Fibroblast of skin of back (primary cell): ENCODE results near the gene NUFIP1.
"Not testable (repeated sequence)": the region's sequence is repeated elsewhere in the genome, so short reads cannot be mapped to it uniquely, and the experiment has no call there.

ENCODE experiments used
- DNase-seq: peaks from one replicate; pipeline ENCODE4 v3.0.0-alpha.2; 2013

Gene NUFIP1

DNA sequence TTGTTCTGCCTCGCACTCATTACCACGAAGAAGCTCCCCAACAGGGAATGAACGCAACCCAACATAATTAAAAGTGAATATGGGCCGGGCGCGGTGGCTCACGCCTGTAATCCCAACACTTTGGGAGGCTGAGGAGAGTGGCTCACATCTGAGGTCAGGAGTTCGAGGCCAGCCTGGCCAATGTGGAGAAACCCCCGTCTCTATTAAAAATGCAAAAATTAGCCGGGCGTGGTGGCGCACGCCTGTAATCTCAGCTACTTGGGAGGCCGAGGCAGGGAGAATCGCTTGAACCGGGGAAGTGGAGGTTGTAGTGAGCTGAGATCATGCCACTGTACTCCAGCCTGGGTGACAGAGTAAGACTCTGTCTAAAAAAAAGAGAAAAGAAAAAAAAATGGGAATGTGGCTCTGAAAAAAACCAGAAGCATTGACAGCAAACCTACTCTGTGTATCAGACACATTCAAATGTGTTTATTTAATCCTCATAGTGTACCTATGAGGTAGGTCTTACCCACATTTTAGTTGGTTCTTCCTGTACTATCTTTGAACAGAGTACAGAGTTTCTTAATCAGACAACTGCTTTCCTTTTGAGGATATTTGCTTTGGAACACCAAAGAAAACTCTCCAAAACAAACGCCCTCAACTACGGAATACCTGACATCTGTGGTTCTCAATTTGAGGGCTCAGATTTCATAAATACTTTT is 70.0 kb downstream of the NUFIP1 start:
- no peak for DNase-seq

DNA sequence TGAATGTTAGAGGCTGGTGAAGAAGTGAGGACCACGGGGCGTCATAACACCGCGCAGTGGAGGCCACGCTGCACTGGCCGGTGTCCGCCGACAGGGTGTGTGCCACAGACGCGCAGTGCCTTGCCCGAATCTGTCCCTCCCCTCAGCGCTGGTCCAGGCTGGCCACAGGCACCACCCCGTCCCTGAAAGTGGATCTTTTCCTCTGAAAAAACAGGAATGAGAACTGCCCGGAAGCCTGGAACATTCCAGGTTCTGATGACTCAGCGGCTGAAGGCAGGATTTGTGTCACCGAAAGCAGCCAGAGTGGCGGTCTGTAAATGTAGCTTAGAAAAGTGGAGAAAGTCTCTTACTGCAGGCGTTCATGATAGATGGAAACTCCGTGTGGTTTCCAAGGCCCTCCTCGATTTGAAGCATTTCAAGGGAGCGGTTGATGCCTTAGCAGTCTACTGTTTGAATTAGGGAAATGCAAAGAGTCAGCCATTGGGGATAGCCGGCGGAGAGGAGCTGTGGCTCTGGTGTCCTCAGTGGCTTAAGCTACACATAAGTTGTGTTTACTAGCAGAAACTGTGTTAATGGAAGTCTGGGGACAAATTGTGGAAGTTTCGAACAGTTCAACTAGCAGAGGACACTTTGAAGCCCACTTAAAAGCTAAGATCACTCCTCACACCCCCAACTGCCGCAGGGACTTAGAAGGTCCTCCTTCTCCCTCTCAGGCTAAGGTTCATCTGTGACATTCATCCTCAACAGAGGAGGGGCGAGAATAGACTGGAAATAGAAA is 70.8 kb downstream of the NUFIP1 start:
- peak; percentile 98 for DNase-seq

DNA sequence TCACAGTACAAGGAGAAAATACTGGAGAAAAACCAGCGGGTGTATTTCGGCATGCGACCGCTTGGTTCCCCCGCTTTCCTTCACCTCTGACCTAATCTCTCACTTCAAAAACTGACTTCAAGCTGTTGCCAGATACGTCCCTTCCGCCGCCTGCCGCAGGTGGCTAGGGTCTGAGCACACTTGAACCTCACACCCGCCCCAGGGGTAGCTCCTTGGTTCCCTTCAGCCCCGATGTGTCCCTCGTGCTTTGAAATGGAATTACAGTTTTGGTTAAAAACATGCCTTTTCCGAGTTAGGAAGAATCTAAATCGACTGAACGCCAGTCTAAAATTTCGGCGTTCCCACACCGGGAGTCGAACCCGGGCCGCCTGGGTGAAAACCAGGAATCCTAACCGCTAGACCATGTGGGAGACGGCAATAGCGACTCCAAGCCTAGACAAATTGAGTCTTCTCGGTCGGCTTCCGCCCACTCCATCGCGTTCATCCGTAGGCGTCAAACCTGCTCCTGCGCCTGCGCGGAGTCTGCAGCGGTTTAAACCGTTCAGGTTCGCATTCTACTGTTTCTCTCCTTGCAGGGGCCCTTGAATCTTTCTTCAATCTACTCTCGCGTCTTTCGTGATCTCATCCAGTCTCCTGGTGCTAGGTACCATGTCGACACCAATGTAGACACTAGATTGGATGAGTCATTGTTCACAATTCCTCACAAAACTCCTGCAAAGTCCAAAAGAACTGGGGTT is 71.5 kb downstream of the NUFIP1 start:
- peak; percentile 96 for DNase-seq

DNA sequence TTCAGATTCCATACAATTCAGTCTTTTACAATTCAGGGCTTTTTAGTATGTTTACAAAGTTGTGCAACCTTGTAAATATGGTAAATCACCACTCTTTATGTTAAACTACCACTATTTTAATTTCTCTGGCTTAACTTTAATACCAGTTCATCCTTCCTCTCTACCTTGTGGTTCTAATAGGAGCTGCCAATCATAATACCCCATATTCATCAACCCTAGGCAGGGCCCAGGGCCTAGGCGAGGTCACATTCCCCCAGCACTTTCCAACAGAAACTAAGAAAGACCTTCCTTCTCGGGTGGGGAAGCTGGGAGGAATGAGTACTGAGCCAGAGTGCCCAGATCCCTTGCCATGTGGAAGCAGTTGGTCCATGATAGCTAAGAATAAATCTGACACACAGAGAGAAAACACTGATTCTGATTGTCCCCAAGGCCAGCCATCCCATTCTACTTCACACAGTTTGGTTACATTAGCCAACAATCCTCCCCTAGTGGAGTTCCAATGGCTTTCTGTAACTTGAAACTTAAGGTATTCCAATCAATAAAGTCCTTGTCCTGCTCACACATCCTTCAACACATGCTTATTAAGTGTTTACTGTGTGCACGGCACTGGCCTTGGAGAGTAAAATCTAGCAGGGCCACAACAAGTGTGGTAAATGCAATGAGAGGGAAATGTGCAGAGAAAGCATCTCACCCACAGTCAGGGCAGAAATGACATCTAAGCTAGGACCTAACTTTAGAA is 76.8 kb downstream of the NUFIP1 start:
- no peak for DNase-seq

DNA sequence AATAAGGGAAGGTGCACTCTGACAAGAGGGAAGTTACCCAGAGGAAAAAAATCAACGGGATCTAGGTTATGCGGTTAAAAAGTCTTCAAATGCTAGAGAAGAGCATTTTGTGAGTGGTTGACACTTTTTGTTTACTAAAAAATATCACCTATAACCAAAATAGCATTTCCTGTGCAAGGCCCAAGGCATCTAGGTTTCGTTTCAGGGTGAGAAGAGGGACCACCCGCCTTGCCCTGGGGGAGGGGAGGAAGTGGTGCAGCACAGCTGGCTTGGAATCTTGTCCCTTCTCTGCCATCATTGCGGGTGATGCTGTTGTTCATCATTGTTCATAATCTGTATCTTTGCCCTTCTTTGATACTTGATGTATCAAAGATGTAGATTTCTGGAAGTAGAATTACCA is 80.6 kb downstream of the NUFIP1 start:
- DNase-seq, result no peak

DNA sequence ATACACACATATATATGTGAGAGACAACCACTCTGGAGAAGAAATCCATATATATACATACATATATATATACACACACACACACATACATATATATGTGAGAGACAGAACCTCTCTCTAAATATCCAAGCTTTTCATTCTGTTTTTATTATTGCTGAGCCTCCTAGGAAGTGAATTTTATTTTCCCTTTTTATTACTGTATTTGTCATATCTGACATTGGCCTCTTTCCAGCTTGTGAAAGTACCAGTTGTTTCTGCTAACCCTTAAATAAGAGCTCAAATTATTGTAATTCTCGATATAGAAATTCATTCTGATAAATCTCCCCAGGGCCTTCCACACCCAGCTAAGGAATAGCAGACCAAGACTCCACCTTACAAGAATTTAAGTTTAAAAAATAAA is 81.0 kb downstream of the NUFIP1 start:
- DNase-seq, result no peak

DNA sequence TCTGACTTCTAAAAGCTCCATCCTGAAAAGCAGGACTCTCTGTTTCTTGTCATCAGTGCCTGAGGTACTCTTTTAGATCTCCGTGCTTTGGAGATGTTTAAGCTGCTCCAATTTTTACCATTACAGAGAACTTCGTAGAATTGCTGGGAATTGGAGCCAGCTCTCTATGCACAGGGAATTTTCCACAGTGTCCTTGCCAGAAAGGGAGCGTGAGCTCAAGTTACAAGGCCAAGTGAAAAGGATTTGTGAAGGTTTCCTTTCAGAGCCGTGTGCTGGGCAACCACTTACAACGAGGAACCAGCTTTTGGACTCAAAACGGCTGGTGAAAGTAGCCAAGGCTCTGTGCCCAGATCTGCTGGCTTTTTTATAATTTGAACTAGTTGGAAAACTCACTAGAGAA is 82.6 kb downstream of the NUFIP1 start:
- DNase-seq, result no peak

DNA sequence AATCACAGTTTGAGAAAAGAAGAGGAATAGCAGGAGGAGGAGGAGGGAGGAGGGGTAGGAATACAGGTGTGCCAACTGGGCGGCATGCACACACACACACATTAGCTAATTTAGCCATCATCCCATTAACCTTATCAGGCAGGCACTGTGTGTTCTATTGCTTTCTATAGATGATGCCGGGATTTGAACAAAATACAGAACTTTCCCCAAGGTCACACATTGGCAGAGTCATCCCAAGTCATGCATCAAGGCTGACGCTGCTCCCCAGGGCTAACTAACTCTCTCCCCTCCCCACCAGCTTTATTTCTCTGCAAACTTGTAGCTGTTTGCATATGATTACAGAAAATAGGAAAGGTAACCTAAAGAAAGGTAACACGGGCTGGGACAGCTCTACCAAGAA is 83.0 kb downstream of the NUFIP1 start:
- DNase-seq, result no peak

DNA sequence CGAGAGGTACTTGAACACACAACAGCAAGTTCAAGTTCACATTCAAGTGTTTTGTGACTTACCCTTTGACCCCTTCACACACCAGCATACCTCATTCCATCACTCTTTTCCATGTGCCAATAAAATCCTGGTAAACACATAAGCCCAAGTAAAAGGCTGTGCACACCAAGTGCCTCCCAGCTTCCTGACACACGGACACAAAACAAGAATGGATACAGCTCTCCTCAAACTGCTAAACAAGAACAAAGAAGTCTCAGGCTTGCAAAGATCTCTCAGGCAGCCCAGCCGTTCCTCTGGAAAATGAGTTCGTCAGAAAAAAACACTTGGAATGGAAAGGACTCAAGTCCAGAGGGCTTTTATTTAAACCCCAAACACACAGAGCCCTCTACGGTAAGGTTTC is 83.7 kb downstream of the NUFIP1 start:
- DNase-seq, result no peak

DNA sequence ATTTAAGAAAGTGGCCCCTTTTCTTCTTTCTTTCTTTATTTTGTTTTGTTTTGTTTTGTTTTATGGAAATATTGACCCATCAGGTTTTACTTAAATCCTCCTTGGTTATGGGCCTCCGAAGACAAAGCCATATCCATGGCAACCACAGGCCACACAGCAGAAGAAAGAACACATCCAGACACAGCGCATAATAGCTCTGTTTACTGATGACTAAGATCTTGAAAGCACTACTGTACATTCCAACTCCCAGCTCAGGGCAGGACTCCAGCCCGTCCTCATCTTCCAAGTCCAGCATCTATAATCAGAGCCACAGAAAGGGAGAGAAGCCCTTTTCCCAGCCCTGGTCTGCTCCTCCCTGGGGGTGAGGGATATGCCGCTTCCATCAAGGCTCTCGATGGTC is 84.3 kb downstream of the NUFIP1 start:
- DNase-seq, result peak; percentile 93

DNA sequence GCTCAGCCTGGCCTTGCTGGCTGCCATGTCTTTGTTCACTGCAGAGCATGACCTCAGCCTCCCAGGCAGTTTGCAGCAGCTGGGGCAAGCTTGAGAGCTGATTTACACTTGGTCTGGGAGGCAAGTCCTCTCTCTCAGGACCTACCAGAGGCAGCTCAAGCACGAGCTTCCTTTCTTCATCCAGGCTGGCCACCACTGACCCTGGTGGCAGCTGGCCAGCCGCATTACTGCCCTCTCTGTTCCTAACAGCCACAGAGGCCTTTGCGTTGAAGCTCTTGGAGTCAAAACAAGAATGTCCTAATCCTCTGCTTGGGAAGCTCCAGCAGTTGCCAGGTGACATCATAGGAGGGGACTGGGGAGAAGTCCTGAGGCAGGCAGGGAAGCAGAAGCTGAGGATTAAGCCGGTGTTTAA is 85.7 kb downstream of the NUFIP1 start:
- peak; percentile 45 for DNase-seq

DNA sequence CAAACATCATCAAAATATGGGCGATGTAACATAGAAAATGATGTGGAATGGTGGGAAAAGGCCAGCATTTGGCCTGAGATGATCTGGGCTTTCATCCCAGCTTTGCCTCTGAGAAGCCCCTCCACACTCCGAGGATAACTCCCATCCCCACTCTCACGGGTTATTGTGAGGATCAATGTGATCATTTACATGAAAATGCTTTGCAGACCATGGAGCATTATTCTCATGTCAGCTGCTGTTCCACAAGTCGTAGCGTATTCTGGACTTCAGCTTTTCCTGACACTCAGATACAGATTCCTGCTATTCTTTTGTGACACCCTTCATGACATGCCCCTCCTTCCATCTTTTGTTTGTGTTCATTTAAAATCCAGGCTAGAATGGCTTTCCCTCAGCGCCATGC is 86.5 kb downstream of the NUFIP1 start:
- no peak for DNase-seq

DNA sequence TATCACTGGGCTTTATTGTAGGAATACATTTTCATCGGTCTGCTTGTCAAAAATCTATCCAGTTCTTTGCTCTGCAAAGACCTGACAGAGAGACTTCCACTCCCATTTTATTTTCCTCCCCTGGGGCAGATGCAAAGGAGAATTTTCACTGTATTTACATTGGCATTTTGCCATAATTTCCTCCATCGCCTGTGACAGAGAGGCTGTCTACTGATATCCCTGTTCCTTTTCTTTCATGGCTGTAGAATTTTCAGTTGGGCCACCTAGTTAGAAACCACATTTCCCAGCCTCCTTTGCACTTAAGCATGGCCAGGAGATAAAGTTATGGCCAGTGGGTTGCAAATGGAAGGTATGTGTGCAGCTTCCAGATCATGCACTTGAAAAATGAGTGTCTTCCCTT is 89.3 kb downstream of the NUFIP1 start:
- no peak for DNase-seq

DNA sequence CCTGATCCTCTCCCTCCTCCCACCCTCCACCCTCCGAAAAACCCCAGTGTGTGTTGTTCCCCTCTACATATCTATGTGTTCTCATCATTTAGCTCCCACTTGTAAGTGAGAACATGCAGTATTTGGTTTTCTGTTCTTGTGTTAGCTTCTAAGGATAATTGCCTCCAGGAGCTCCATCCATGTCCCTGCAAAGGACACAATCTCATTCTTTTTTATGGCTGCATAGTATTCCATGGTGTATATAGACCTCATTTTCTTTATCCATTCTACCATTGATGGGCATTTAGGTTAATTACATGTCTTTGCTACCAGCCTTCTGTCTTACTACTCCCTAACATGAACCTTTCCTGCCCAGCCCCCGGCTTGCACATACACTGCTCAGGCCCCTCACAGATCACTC is 91.0 kb downstream of the NUFIP1 start:
- not testable (repeated sequence) for DNase-seq

DNA sequence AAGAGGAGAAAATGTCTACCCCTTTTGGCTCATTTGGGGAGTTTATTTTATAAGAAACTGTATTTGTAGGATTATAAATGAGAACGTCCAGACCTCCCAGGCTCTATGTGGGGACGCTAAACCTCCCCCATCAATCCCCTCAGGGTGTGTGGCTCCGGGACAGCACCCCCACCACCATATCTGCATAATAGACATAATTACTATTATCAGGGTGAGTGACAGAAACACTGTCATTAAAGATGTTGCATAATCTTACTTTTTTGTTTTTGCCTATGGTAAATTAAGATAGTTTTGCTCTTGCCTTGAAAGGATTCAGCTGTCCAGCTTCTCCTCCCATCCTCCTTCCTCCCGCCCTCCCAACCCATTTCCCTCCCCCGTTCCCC is 93.3 kb downstream of the NUFIP1 start:
- DNase-seq, result no peak

DNA sequence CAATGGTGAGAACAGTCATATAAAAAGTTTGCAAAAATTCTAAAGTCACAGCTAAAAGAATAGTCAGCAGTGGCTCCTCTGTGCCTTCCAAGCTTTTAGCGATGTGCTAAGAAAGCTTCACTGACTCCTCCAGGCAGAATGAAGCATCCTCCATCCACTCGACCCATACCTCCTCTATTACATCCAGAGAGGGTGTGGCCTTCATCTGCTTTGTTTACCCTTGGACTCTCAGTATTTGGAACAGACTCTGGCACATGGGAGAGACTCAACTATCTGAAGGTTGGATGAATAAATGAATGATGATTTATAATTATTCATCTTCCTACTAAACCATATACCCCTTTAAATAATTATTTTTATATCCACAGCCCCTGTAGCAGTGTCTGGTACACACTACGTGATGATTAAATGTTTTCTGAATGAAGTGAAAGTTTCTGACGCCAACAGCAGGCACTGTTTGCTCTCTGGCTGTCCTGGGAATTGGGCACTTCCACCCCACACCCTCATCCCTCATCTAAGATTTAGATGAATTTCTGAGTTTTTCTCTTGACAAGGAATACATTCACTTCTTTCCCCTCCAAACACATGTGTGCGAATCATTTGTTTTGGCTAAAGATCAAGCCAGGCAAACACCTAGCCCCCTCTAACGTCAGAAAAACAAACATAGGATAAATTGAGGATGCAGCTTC is 93.9 kb downstream of the NUFIP1 start:
- DNase-seq, result no peak

DNA sequence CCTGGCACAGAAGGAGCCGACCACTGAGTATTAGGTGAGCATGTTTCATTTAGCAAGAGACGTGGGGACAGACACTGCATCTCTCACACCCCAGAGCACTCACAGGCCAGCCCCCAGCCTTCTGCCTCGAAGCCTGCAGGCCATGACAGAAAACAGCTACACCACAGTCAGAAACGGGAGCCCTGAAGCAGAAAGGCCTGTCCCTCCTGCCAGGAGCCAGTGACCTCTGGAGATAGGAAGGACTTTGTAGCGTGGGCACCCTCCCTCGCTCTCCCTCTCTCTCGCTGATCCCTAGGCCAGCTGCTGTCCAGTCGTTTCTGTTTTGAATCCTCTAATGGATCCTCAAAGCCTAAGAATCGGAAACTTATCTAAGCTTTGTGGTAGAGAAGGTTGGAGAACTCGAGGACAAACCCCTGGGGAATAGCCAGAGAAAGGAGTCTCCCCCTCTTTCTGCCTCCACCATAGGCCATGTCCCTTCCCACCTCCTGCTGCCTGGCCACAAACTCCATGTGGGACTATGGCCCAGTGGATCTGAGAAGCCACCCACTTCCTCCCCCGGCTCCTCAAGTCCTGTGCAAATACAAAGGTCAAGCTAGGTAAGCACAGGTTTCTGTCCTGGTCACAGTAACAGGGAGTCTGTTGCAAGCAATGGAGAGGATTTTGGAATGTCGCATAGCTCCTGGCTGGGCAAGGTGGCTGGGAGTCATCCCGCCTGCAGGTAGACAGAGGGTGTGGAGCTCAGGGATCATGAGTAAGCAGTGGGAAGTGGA is 95.1 kb downstream of the NUFIP1 start:
- DNase-seq, result no peak
